Activated CD4-positive, alpha-beta T cell treated with anti-CD3 and anti-CD28 coated beads for 48 hours (primary cell): Measurements from ENCODE around the gene ACACA.

ENCODE experiments used
- DNase-seq: peaks from one replicate; pipeline ENCODE4 v3.0.0-alpha.2; 2020

The ACACA gene

GRCh38 chr17:37219876-37220606, 186.6 kb downstream of the ACACA start:
- DNase-seq: no peak

- DNase-seq: no peak
Measured at GRCh38 chr17:37218849-37219248, 187.8 kb downstream of the ACACA start.

GRCh38 chr17:37214416-37214815, 192.2 kb downstream of the ACACA start:
- DNase-seq: no peak

- DNase-seq: no peak
Measured at GRCh38 chr17:37213927-37214326, 192.7 kb downstream of the ACACA start.

DNA sequence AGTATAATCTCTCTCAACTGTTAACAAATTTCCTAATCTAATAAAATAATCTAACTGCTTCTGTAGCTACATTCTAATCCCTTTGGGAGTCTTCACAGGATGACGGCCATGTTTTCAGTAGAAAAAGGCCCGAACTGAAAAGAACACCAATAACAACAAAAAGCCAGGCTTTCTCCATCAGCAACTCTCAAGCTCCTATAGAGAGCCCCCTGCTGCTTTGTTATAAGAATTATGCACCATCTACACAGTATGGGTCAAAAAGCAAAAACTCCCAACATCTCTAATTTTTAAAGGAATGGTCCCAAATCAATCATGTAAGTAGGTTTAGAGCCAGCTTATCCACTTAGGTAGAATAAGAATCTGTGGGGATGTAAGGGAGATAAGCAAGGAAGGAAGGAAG, 194.5 kb downstream of the ACACA start:
- DNase-seq: no peak

GRCh38 chr17:37211136-37211535, 195.5 kb downstream of the ACACA start:
- DNase-seq: no peak

- DNase-seq: no peak
Measured at GRCh38 chr17:37207103-37207502, 199.5 kb downstream of the ACACA start.

DNA sequence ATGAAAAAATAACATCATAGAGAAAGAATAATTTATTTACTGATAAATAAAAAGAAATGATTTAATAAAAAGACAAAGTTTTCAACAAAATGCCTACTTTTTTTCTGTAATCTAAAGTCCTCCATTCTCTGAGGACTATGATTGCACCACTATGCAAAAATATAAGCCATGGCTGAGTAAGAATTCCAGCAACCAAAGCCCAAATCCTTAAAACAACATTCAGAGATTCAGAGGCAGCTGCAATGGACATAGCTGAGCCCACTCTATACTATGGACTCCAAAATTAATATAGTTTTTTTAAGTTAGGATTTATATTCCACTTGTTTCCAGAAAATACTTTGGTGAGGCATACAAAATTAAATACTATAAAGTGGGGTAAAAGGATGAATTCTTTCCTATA, 200.3 kb downstream of the ACACA start:
- no peak for DNase-seq

DNA sequence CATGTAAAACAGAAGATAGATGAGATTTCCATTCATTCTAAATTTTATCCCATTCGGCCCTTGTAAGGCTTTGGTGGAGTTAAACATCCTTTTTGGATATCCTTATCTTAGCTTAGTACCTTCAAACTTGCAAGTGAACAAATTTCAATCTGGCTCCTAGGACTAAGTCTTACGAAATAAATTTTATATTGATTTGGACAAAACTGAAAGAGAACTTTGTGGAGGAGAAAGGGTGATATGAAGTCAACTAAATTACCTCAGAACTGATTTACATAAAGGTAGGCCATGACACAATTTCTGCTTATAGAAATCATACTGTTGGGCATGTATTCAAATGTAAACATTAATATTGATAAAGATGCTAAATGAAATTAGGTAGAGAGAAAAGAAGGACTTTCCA, 206.1 kb downstream of the ACACA start:
- DNase-seq: no peak

GRCh38 chr17:37197336-37197735, 209.3 kb downstream of the ACACA start:
- DNase-seq: no peak

DNA sequence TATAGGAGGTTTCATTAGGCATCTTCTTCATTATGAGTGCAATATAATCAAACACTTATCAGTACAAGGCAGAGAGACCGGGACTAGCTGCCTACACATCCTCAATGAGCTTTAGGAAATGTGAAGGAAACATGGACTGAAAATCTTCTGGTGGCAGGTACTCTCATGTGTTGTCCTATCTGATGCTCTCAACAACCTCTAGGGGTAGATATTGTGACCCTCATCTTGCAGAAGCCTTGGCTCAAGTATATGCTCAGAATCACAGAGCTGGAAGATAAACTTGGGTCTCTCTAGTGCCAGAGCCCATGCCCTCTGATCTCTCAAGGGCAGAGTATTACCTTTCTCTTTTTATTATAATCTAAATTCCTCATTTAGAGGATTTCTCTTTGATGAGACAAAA, 212.4 kb downstream of the ACACA start:
- no peak for DNase-seq

- DNase-seq: no peak
Measured at GRCh38 chr17:37191219-37191618, 215.4 kb downstream of the ACACA start.

DNA sequence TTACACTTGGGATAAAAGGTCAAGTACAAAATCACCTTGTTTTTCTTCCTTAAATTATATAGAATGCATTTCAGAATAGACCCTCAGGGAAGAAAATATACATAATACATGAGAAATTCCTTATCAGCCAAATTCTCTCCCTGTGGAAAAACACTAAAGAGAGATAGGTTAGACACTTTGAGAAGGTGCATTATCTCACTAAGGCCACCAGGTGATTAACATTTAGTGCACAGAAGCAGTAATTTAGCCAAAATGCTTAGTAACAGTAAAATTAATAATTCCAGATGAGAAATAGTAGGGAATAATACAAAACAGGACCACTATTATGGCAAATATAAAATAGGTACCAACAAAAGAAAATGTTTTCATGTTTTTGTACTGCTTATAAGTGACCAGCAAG, 216.1 kb downstream of the ACACA start:
- no peak for DNase-seq

- no peak for DNase-seq
Measured at GRCh38 chr17:37188157-37188556, 218.5 kb downstream of the ACACA start.

GRCh38 chr17:37187262-37187661, 219.4 kb downstream of the ACACA start:
- DNase-seq: no peak

DNA sequence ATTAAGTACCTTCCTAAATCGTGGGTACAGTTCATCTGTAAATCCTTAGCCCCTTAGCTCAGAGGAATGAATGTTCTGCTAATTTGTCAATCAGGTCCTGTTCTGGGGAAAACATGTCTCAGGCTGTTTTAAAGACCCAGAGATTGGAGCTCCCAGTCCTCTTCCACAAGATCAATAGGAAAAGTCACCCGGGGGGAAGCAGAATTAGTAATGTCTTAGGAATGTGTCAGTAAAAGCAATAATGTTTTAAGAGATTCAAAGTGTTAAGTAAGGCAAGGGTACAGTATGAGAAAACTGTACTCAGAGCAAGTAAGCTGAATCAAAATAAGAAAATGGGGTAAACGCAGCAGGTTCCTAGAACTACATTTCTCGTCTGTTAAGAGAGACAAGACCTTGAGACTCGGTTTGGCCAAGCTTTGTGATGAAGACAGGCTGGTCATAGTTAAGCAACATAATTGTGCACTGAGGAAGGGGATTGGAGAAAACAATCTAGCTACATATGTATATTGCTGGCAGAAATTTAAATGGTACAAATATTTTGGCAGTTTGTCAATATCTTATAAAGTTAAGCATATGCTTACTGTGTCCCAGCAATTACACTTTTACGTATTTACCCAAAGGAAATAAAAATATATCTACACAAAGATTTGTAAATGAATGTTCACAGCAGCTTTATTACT, 223.7 kb downstream of the ACACA start:
- DNase-seq: no peak

DNA sequence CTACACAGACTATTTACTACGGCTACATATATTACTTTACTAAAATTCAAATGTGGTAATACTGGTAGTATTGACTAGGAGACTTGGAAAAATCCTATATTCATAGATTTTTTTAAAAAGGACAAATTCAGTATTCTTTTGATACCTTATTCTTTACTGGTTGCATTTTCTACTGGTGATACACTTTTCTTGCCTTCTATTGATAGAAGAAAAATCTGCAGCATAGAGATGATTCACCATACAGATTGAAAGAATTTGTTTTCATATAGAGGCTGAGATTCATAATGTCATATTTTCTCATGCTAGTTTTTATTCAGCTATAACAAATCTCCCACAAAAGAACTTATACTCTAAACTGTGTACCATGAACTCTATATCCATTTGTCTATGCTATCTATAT, 226.3 kb downstream of the ACACA start:
- DNase-seq: no peak

DNA sequence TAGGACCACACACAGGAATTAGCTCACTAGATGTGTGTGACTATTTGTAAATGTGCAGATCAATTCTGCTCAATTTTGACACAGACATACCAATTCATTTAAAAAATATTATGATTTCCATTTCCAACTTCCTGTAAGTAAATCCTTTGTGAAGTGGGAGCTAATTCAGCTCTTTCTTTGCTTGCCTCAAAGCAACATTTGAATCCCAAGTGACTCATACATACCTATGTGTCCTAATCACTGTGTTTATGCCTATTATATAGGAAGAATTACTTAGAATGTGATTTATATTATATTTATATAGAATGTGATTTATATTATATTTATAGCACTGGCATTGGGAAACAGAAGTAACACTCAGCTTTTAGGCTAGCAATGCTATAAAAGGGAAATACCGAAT, 226.7 kb downstream of the ACACA start:
- DNase-seq: no peak

GRCh38 chr17:37177254-37177870, 229.3 kb downstream of the ACACA start:
- no peak for DNase-seq

- no peak for DNase-seq
Measured at GRCh38 chr17:37176723-37177122, 229.9 kb downstream of the ACACA start.

GRCh38 chr17:37174205-37174604, 232.4 kb downstream of the ACACA start:
- no peak for DNase-seq

GRCh38 chr17:37170881-37171425, 235.7 kb downstream of the ACACA start:
- DNase-seq: no peak

GRCh38 chr17:37168731-37169353, 237.8 kb downstream of the ACACA start:
- DNase-seq: no peak

DNA sequence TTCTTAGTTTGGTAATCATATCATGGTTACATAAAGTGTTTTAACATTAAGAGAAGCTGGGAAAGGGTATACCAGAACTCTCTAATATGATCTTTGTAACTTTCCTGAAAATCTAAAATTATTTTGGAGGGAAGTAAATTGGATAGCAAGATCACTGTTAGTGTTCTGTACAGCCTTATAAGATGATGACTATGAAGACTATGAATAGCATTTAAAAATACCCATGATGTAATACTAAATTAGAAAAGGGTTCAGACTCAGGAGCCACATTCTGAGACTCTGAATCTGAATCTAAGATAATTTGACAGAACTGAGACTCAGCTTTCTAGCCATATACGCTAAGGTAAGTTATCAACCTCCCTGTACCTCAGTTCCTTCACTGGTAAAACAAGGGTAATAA, 238.9 kb downstream of the ACACA start:
- DNase-seq: no peak
